HG03139 (cell line): ENCODE data around the gene ZNF480.
"Not testable (repeated sequence)": the region's sequence is repeated elsewhere in the genome, so short reads cannot be mapped to it uniquely, and the experiment has no call there.

ENCODE experiments used
- ATAC-seq: cut with Tn5 transposase; IDR thresholded peaks from one replicate; pipeline ENCODE4 v1.9.1; 2021; ENCODE audit not compliant: unreplicated experiment

Gene ZNF480

GRCh38 chr19:52296773-52297600 lies at the start of gene ZNF480:
TSS of gene ZNF480 (plus strand) at chr19:52297169. CDS start at chr19:52300413, 3,244 bp downstream.
- ATAC-seq: no peak

GRCh38 chr19:52248241-52248640 lies 48.7 kb upstream of the ZNF480 start:
- no peak for ATAC-seq

- ATAC-seq: no peak
These were observed 38.5 kb upstream of the ZNF480 start for GRCh38 chr19:52258426-52258825.

- not testable (repeated sequence) for ATAC-seq
These were observed 31.4 kb upstream of the ZNF480 start for GRCh38 chr19:52265556-52265955.

GRCh38 chr19:52269338-52270261 lies 27.4 kb upstream of the ZNF480 start, which contains the start of gene ZNF766:
TSS of gene ZNF766 (plus strand) at chr19:52269587. CDS start at chr19:52269614, 27 bp downstream.
- ATAC-seq: peak; percentile 86

GRCh38 chr19:52270266-52270885 lies 26.6 kb upstream of the ZNF480 start:
- no peak for ATAC-seq

- no peak for ATAC-seq
These were observed 23.7 kb upstream of the ZNF480 start for GRCh38 chr19:52273301-52273700.

GRCh38 chr19:52274191-52274590 lies 22.8 kb upstream of the ZNF480 start:
- no peak for ATAC-seq

GRCh38 chr19:52275988-52276387 lies 21.0 kb upstream of the ZNF480 start:
- ATAC-seq: no peak

- ATAC-seq: no peak
These were observed 19.5 kb upstream of the ZNF480 start for GRCh38 chr19:52277471-52277870.

GRCh38 chr19:52286256-52286655 lies 10.7 kb upstream of the ZNF480 start:
- no peak for ATAC-seq

- ATAC-seq: no peak
These were observed 5.2 kb upstream of the ZNF480 start for GRCh38 chr19:52291781-52292180.

GRCh38 chr19:52292946-52293345 lies 4.0 kb upstream of the ZNF480 start:
- ATAC-seq: not testable (repeated sequence)

- no peak for ATAC-seq
These were observed 583 bp upstream of the ZNF480 start for GRCh38 chr19:52296400-52296772.

- no peak for ATAC-seq
These were observed 814 bp downstream of the ZNF480 start for GRCh38 chr19:52297601-52298364.

GRCh38 chr19:52307275-52307674 lies 10.3 kb downstream of the ZNF480 start:
- no peak for ATAC-seq

- ATAC-seq: no peak
These were observed 25.5 kb downstream of the ZNF480 start for GRCh38 chr19:52322429-52322828.

- ATAC-seq: no peak
These were observed 34.8 kb downstream of the ZNF480 start for GRCh38 chr19:52331757-52332156.

- peak; percentile 19 for ATAC-seq
These were observed 38.8 kb downstream of the ZNF480 start for GRCh38 chr19:52335768-52336116.

GRCh38 chr19:52336117-52336790 lies 39.3 kb downstream of the ZNF480 start, which contains the start of gene ZNF610:
TSS of gene ZNF610 (plus strand) at chr19:52336243. CDS start at chr19:52349173, 12,930 bp downstream.
- peak; percentile 87 for ATAC-seq
